HepG2 (cell line): ENCODE measurements around the gene TANC1.

ENCODE experiments used
- AGO2 ChIP-seq: fragments of 200-400 bp; formaldehyde crosslinking; optimal IDR thresholded peaks from 2 replicates; pipeline ENCODE3; 2017; ENCODE audit warnings: mild to moderate bottlenecking, low read depth, low read length, moderate library complexity
- CTCF ChIP-seq: sonication (generic); formaldehyde crosslinking; IDR thresholded peaks from 2 replicates; pipeline ENCODE4 v1.5.0; 2020; ENCODE audit warnings: mild to moderate bottlenecking, missing genetic modification reagents, moderate library complexity
- EZH2 ChIP-seq: conservative IDR thresholded peaks from 2 replicates; pipeline ENCODE4 v1.6.1; 2012; ENCODE audit warnings: mild to moderate bottlenecking, low read depth, low read length, moderate library complexity
- GTF2F1 ChIP-seq: fragments of 150-350 bp; IDR thresholded peaks from 2 replicates; pipeline ENCODE4 v1.6.1; 2014; ENCODE audit warnings: low read length
- HNRNPUL1 ChIP-seq: fragments of 200-400 bp; formaldehyde crosslinking; IDR thresholded peaks from 2 replicates; pipeline ENCODE4 v1.6.1; 2017; ENCODE audit warnings: low read depth, mild to moderate bottlenecking, low read length, moderate library complexity
- POLR2A ChIP-seq, 2 experiments: IDR thresholded peaks; 2 replicates each; pipeline ENCODE4 v1.6.1; 2011; ENCODE audit warnings: low read depth in 2 of 2, low read length in 2 of 2, mild to moderate bottlenecking in 1 of 2, moderate library complexity in 1 of 2; ENCODE audit not compliant: insufficient read depth in 1 of 2
- PRPF4 ChIP-seq: fragments of 200-400 bp; formaldehyde crosslinking; IDR thresholded peaks from 2 replicates; pipeline ENCODE4 v1.6.1; 2016; ENCODE audit warnings: low read length, low read depth; ENCODE audit not compliant: poor library complexity, severe bottlenecking
- REPIN1 ChIP-seq: sonication (generic); formaldehyde crosslinking; IDR thresholded peaks from 2 replicates; pipeline ENCODE4 v1.8.0; 2022; ENCODE audit warnings: missing genetic modification reagents, low read depth, mild to moderate bottlenecking, borderline replicate concordance
- USF2 ChIP-seq, 2 experiments: sonication (generic) in 1 of 2; formaldehyde crosslinking in 1 of 2; IDR thresholded peaks; 2 replicates each; pipeline versions ENCODE4 v1.5.1 to v1.6.1; 2011 to 2020; ENCODE audit warnings: borderline replicate concordance in 1 of 2, low read depth in 1 of 2, low read length in 1 of 2, mild to moderate bottlenecking in 1 of 2, missing genetic modification reagents in 1 of 2, moderate library complexity in 1 of 2
- ZNF484 ChIP-seq: sonication (generic); formaldehyde crosslinking; IDR thresholded peaks from 2 replicates; pipeline ENCODE4 v1.5.1; 2020; ENCODE audit warnings: mild to moderate bottlenecking, low read depth, missing genetic modification reagents, borderline replicate concordance
- ZNF510 ChIP-seq: sonication (generic); formaldehyde crosslinking; IDR thresholded peaks from 2 replicates; pipeline ENCODE4 v1.4.0; 2020; ENCODE audit warnings: low read depth, mild to moderate bottlenecking, missing genetic modification reagents
- ZNF589 ChIP-seq: sonication (generic); formaldehyde crosslinking; conservative IDR thresholded peaks from 2 replicates; pipeline ENCODE4 v1.8.0; 2022; ENCODE audit warnings: mild to moderate bottlenecking, moderate library complexity, missing genetic modification reagents
- ZNF883 ChIP-seq: sonication (generic); formaldehyde crosslinking; IDR thresholded peaks from 2 replicates; pipeline ENCODE4 v1.5.1; 2020; ENCODE audit warnings: mild to moderate bottlenecking, missing genetic modification reagents; ENCODE audit errors: not compliant biosample characterization

- TF ChIP-seq ZNF484 (CRISPR knock-in tag) (no peak), GTF2F1 (no peak), AGO2 (no peak), EZH2 (no peak), ZNF510 (CRISPR knock-in tag) (no peak), USF2 (IDR thresholded peaks at IDR 0.05; ENCODE audit: low read depth, low read length) (no peak), USF2 (CRISPR knock-in tag; IDR thresholded peaks at IDR 0.05; ENCODE audit: borderline replicate concordance) (no peak), POLR2A (IDR thresholded peaks at IDR 0.05; ENCODE audit: insufficient read depth in 1 of 2, low read depth in 2 of 2, low read length in 2 of 2) (no peak), HNRNPUL1 (no peak), PRPF4 (no peak), ZNF589 (CRISPR knock-in tag) (no peak), REPIN1 (CRISPR knock-in tag) (no peak), ZNF883 (CRISPR knock-in tag) (no peak), CTCF (CRISPR knock-in tag) (no peak)
These were observed 75.3 kb downstream of the TANC1 start for GRCh38 chr2:159043710-159044109.
